HepG2 (cell line): ENCODE results near the gene ZSWIM8. TPM values are rescaled to one million over a fixed set of nuclear protein-coding genes. Genes with fewer than 3 reads are reported as not detected.

ENCODE experiments used
- ATF1 ChIP-seq: IDR thresholded peaks from 2 replicates; pipeline ENCODE4 v1.6.1; 2016; ENCODE audit warnings: mild to moderate bottlenecking, control low read depth
- EP300 ChIP-seq, 3 experiments: sonication (generic) in 1 of 3; formaldehyde crosslinking in 1 of 3; IDR thresholded peaks; 2 replicates each; pipeline versions ENCODE4 v1.5.1 to v1.6.1; 2011 to 2020; ENCODE audit warnings: low read depth in 2 of 3, low read length in 2 of 3, borderline replicate concordance in 1 of 3, improper control_type of control experiment in 1 of 3, mild to moderate bottlenecking in 1 of 3, missing genetic modification reagents in 1 of 3, moderate library complexity in 1 of 3
- FOXM1 ChIP-seq: sonication (generic); formaldehyde crosslinking; IDR thresholded peaks from 2 replicates; pipeline ENCODE4 v1.5.0; 2020; ENCODE audit warnings: missing genetic modification reagents
- HCFC1 ChIP-seq: fragments of 150-350 bp; IDR thresholded peaks from 2 replicates; pipeline ENCODE4 v1.6.1; 2014; ENCODE audit warnings: low read depth, low read length
- HOXD1 ChIP-seq: sonication (generic); formaldehyde crosslinking; IDR thresholded peaks from 2 replicates; pipeline ENCODE4 v1.5.0; 2020; ENCODE audit warnings: missing genetic modification reagents
- IRX3 ChIP-seq: sonication (generic); formaldehyde crosslinking; IDR thresholded peaks from 2 replicates; pipeline ENCODE4 v1.8.1; 2023; ENCODE audit warnings: mild to moderate bottlenecking, low read depth, missing genetic modification reagents, borderline replicate concordance
- MYC ChIP-seq: sonication (generic); formaldehyde crosslinking; IDR thresholded peaks from 2 replicates; pipeline ENCODE4 v1.9.0; 2021; ENCODE audit warnings: missing genetic modification reagents, borderline replicate concordance
- SMAD3 ChIP-seq: sonication (generic); formaldehyde crosslinking; IDR thresholded peaks from 2 replicates; pipeline ENCODE4 v1.4.0; 2020; ENCODE audit warnings: missing genetic modification reagents
- SNAPC2 ChIP-seq: sonication (generic); formaldehyde crosslinking; IDR thresholded peaks from 2 replicates; pipeline ENCODE4 v1.8.1; 2022; ENCODE audit warnings: mild to moderate bottlenecking, missing genetic modification reagents
- TBX2 ChIP-seq: sonication (generic); formaldehyde crosslinking; IDR thresholded peaks from 2 replicates; pipeline ENCODE4 v1.5.0; 2020; ENCODE audit warnings: missing genetic modification reagents, mild to moderate bottlenecking, borderline replicate concordance
- TSC22D2 ChIP-seq: sonication (generic); formaldehyde crosslinking; IDR thresholded peaks from 2 replicates; pipeline ENCODE4 v1.5.1; 2020; ENCODE audit warnings: missing genetic modification reagents, mild to moderate bottlenecking, borderline replicate concordance
- U2AF2 ChIP-seq: fragments of 200-400 bp; formaldehyde crosslinking; IDR thresholded peaks from 2 replicates; pipeline ENCODE4 v1.6.1; 2017; ENCODE audit warnings: low read depth, mild to moderate bottlenecking, low read length
- ZNF101 ChIP-seq: sonication (generic); formaldehyde crosslinking; IDR thresholded peaks from 2 replicates; pipeline ENCODE4 v1.4.0; 2020; ENCODE audit warnings: mild to moderate bottlenecking, low read depth, missing genetic modification reagents, borderline replicate concordance
- ZNF737 ChIP-seq: sonication (generic); formaldehyde crosslinking; IDR thresholded peaks from 2 replicates; pipeline ENCODE4 v1.5.0; 2020; ENCODE audit warnings: missing genetic modification reagents, mild to moderate bottlenecking, borderline replicate concordance
- polyA plus RNA-seq, 8 experiments: library from polyadenylated mRNA; depleted of rRNA in 3 of 8; stranded (reverse) in 7 of 8; unstranded in 1 of 8; fragments of >200 nt; fragmentation: Illumina TruSeq in 4 of 8; extraction: Trizol in 4 of 8; gene quantifications; 2 replicates each; pipeline versions ENCODE4 v1.2.1 to v1.2.3, GENCODE V29; 2011 to 2016; ENCODE audit warnings: low read depth in 4 of 8, missing spikeins in 1 of 8, mixed read lengths in 1 of 8; ENCODE audit not compliant: insufficient read depth in 1 of 8
- total RNA-seq, 5 experiments: library from RNA; depleted of rRNA; stranded (reverse); fragments of >200 nt; fragmentation: Illumina TruSeq; extraction: Trizol; gene quantifications; 2 replicates each; pipeline ENCODE4 v1.2.3, GENCODE V29; 2016; ENCODE audit warnings: low read depth in 1 of 5
- TF ChIP-seq, protein P1 (sequence below): IDR thresholded peaks from 2 replicates; pipeline ENCODE4 v1.6.1; 2016; ENCODE audit warnings: missing compliant biosample characterization, missing genetic modification reagents, borderline replicate concordance
- TF ChIP-seq, protein P2 (sequence below): IDR thresholded peaks from 2 replicates; pipeline ENCODE4 v1.6.1; 2016; ENCODE audit warnings: low read depth, borderline replicate concordance
- TF ChIP-seq, protein P3 (sequence below): IDR thresholded peaks from 2 replicates; pipeline ENCODE4 v1.6.1; 2016; ENCODE audit warnings: missing biosample characterization, missing genetic modification reagents, low read depth
- TF ChIP-seq, protein P4 (sequence below): IDR thresholded peaks from 2 replicates; pipeline ENCODE4 v1.6.1; 2016; ENCODE audit warnings: missing genetic modification reagents, missing compliant biosample characterization

Gene ZSWIM8
- total and polyA plus RNA-seq, 2 of the 13 experiments (the other 11 are each of a cell fraction or from before 2014, with no cell fraction given), result 39.9 to 98.2 TPM

DNA sequence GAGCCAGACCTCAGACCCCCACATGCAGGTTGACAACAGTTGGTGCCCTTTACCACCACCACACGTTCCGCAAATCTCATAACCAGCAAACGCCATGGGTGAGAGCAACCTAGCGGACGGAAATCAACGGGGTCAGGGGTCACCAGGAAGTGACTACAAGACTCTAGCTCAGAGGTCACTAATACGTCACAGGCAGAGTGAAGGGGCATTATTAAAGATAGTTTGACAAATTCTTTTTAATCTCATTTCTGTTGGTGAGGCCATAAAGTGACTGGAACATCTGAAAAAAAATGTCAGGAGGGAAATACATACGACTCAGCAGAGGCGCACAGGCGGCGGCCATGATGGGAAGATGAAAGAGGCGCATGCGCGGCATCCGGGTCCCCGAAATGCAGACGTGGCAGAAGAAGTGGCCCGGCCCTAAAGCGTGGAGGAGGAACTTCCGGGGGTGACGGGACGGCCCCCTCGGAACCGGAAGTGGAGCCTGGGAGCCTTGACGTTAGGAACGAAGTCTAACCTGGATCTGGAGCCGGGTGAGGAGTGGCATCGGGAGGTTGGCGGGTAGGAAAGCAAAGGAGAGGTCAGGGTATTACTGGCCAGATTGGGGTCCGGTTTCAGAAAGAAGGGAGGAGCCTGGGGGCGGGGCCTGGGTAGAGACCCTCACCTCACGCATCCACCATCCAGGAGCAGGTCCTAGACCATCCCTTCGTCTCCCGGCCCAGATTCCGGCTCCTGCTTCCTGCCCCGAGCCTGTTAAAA, 41.3 kb upstream of the ZSWIM8 start, which contains the start of gene SEC24C (continued):
- TF ChIP-seq FOXM1 (CRISPR knock-in tag) (no peak), TSC22D2 (CRISPR knock-in tag) (no peak), HCFC1 (peak; percentile 58; the same call in 1 of the 2 replicates), ZNF737 (CRISPR knock-in tag) (no peak), HOXD1 (no peak), TBX2 (CRISPR knock-in tag) (no peak; the same call in 1 of the 2 replicates), ZNF101 (CRISPR knock-in tag) (no peak), ATF1 (CRISPR knock-in tag) (peak; percentile 95), EP300 (IDR thresholded peaks at IDR 0.05; ENCODE audit: low read depth in 2 of 2, low read length in 2 of 2) (0 out of 4 replicates have a peak, but pooled peaks of 1 of the 2 experiments have one; percentile 33), EP300 (CRISPR knock-in tag; IDR thresholded peaks at IDR 0.05; ENCODE audit: borderline replicate concordance) (no peak), U2AF2 (no peak), SMAD3 (CRISPR knock-in tag) (no peak; the same call in 1 of the 2 replicates), MYC (CRISPR knock-in tag) (peak; percentile 81; the same call in 1 of the 2 replicates), SNAPC2 (CRISPR knock-in tag) (no peak), IRX3 (CRISPR knock-in tag) (no peak)
- TF ChIP-seq, protein P1, sequence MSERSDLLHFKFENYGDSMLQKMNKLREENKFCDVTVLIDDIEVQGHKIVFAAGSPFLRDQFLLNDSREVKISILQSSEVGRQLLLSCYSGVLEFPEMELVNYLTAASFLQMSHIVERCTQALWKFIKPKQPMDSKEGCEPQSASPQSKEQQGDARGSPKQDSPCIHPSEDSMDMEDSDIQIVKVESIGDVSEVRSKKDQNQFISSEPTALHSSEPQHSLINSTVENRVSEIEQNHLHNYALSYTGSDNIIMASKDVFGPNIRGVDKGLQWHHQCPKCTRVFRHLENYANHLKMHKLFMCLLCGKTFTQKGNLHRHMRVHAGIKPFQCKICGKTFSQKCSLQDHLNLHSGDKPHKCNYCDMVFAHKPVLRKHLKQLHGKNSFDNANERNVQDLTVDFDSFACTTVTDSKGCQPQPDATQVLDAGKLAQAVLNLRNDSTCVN, result peak; percentile 23; the same call in 1 of the 2 replicates
- TF ChIP-seq, protein P2, sequence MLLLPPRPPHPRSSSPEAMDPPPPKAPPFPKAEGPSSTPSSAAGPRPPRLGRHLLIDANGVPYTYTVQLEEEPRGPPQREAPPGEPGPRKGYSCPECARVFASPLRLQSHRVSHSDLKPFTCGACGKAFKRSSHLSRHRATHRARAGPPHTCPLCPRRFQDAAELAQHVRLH, result peak; percentile 90; the same call in 1 of the 2 replicates
- TF ChIP-seq, protein P3, sequence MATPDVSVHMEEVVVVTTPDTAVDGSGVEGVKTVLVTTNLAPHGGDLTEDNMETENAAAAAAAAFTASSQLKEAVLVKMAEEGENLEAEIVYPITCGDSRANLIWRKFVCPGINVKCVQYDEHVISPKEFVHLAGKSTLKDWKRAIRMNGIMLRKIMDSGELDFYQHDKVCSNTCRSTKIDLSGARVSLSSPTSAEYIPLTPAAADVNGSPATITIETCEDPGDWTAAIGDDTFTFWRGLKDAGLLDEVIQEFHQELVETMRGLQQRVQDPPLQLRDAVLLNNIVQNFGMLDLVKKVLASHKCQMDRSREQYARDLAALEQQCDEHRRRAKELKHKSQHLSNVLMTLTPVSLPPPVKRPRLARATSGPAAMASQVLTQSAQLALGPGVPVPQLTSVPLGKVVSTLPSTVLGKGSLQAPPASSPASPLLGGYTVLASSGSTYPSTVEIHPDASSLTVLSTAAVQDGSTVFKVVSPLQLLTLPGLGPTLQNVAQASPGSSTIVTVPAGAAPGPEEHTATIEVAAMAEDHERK, result no peak; the same call in 1 of the 2 replicates
- TF ChIP-seq, protein P4, sequence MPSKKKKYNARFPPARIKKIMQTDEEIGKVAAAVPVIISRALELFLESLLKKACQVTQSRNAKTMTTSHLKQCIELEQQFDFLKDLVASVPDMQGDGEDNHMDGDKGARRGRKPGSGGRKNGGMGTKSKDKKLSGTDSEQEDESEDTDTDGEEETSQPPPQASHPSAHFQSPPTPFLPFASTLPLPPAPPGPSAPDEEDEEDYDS (CRISPR knock-in tag), result no peak
